CD4-positive, alpha-beta T cell treated with Interleukin-12 subunit alpha and Interleukin-12 subunit beta, for 1 hour (primary cell): ENCODE results near the gene CDK3.
A peak's percentile ranks its signal among the peaks of the same experiment; 100 is the strongest.
"Not testable (repeated sequence)": the region's sequence is repeated elsewhere in the genome, so short reads cannot be mapped to it uniquely, and the experiment has no call there.

ENCODE experiments used
- DNase-seq: peaks from one replicate; pipeline ENCODE4 v3.0.0-alpha.2; 2020

Gene CDK3

DNA sequence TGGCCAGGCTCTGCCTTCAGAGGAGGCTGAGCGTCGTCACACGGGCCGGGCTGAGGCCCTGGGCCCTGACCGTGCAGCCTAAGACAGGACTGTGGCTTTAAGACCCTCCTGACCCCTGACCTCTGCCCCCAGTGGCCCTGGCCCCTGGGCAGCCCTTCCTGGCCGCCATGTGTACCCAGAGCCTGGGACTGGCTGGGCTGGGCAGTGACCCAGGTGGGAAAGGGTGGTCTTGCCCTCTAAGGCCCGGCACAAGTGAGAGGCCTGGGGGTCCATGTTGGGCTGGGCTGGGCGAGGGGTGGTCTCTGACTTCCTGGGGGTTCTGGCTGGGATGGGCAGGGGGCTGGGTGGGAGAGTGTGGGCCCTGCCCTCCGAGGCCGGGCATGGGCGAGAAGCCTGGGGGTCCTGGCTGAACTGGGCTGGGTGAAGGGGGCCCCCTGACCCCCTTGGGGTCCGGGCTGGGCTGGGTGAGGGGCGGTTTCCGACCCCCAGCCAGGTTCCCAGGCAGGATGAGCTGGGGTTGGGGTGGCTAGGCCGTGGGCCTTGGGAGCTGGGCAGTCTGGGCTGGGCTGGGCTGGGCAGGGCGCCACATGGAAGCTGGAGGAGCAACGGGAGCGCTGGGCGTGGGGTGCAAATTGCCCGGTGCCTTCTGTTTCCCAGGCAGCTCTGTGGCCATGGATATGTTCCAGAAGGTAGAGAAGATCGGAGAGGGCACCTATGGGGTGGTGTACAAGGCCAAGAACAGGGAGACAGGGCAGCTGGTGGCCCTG is at the start of gene CDK3:
TSS of gene CDK3 (plus strand) at position 101 of the 767 bp plus-strand sequence. CDS start at position 672, 571 bp downstream.
- no peak for DNase-seq

DNA sequence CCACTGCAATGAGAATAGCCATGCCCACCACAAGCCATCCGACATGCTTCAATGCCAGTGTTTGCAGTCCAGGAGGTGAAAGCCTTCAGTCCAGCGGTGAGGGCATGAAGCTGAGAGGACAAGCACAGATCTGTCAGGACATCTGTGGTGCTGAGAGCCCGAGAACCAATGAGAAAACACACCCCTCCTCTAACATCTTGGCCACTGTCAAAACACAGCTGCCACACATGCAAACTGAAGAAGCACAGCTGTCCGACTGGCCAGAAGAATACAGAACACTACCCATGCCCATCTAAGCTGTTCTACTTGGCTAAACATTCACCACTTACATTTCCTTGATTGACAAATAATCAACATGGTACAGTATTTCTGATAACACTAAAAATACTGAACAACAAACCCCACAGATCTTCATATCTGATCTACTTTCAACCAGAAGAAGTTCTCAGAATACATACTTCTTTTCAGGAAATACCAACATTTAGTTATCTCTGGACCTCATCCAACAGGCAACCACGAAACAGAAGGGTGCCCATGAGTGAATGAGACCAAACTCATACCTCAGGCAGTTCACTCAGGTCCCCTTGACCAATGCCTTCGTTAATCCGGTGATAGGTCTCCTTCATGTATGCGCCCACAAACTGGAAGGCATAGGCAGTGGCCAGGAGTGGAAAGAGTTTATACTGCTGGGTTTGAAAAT is 49.6 kb upstream of the CDK3 start:
- DNase-seq = no peak

DNA sequence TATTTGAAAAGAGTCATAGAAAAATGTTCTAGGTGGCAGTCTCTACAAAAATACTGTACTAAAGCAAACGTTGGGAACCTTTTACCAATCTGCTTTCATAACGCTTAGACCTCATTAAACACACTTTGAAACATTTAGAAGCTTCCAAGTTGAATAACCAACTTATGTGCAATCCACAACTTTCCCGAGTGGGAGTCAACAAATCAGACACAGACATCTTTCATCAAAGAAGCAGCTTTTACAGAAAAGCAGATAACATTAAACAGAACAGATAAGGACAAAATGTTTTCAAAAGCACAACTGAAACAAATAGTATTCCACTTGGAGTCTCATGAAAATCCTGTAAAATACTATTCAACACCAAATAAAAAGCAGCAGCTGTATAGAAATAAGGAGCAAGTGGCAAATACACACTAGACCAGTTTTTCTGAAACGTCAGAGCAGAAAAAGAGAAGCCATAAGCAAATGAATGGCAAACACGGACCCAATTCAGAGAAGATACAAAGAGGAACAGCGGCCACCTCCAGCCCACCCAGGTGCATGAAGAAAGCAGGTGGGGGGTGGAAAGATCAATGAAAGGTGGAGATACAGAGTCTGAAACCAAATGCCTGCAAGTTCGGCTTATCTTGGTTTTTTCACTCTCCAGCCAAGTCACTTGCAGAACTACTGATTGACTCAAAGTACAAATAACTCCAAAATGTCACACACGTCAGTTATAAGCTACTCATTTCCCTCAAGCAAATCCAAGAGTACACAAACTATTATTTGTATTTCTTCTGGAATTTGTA is 41.4 kb upstream of the CDK3 start:
- no peak for DNase-seq

DNA sequence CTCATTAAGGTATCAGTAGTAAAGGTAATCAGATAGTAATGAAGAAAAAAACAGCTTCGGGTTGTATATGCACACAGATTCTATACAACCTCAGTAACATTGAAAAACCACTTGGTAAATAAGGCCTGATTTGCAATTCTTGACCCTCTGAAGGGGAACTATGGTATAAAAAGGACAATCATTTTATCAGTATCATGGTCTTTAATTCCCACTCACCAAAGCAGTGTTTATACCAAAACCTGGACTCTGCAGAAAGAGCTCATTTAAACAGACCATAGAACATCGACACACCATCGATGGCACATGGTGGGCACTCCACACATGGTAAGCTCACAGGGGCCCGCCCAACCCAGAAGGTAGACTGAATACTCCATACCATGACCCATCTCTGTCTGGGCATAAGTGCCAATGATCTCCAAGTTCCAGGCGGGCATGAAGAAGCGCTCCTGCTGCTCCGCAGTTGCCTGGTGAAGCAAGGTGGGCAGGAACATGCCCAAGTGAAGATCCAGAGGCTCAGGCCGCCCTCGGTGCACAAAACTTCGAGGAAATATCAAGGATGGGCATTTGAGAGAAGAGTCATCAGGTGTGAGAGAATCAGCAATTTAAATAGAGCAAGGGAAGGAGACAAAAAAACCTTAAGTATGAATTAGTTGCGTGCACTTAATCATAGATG is 40.7 kb upstream of the CDK3 start:
- DNase-seq = no peak

DNA sequence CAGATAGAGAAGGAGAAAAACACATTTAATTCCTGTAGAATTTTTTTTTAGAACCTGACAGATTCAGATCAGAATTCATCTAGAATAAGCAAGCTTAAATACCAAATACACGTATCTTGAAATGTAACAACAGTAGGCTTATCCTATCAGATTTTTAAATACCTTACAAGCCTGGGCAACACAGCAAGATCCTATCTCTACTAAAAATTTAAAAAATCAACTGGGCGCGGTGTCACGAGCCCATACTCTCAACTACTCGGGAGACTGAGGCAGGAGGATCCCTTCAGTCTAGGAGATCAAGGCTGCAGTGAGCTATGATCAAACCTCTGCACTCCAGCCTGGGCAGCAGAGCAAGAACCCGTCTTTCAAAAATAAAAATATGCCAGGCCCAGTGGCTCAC is 35.2 kb upstream of the CDK3 start:
- DNase-seq = no peak

DNA sequence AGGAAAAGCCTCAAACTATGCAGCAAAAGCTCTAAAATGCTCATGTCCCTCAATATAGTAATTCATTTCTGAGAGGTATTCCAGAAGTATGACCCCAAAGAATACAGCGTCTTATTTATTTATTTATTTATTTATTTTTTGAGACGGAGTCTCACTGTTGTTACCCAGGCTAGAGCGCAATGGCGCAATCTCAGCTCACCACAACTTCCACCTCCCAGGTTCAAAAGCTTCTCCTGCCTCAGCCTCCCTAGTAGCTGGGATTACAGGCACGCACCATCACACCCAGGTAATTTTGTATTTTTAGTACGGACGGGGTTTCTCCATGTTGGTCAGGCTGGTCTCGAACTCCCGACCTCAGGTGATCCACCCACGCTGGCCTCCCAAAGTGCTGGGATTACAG is 31.6 kb upstream of the CDK3 start:
- DNase-seq = not testable (repeated sequence)

DNA sequence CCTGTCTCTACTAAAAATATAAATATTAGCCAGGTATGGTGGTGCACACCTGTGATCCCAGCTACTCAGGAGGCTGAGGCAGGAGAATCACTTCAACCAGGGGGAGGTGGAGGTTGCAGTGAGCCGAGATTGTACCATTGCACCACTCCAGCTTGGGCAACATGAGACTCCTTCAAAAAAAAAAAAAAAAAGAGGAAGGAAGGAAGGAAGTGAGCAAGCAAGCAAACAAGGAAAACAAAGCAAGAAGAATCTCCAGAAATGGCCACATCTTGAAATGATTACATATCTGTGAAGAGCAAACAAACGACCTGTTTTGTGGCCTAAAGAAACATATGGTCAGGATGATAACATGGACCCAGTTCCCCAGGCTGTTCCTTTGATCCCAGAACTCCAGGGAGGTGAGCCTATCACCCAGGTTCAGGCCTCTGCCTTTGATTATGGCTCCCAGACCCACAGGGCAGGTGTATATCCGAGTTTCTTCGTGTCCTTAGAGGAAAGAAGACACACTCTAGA is 30.6 kb upstream of the CDK3 start:
- no peak for DNase-seq

DNA sequence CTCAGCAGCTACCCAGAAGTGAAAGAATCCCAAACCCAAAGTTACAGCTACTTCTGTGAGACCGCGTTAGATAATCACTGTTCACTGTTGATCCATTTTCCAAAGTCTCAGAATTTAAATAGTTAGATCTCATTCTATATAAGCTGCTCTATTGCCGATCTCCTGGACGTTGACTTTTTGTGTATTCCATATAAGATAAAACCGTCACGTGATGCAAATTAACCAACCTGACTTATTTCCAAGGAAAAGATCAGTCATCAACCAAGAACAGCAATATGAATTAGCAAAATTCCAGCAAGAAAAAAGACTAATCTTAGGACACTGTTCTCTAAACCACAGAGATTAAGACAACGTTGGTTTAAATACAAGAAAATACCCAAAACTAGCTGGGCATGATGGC is 30.0 kb upstream of the CDK3 start:
- no peak for DNase-seq

DNA sequence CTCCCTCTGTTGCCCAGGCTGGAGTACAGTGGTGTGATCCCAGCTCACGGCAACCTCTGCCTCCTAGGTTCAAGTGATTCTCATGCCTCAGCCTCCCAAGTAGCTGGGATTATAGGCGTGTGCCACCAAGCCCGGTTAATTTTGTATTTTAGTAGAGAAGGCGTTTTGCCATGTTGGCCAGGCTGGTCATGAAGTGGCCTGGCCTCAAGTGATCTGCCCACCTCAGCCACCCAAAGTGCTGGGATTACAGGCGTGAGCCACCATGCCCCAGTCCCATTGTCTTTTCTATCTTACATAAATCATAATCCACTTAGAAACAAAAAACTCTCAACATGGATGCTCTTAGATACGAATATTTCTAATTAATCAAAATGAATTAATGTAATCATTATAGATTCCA is 25.5 kb upstream of the CDK3 start:
- not testable (repeated sequence) for DNase-seq

DNA sequence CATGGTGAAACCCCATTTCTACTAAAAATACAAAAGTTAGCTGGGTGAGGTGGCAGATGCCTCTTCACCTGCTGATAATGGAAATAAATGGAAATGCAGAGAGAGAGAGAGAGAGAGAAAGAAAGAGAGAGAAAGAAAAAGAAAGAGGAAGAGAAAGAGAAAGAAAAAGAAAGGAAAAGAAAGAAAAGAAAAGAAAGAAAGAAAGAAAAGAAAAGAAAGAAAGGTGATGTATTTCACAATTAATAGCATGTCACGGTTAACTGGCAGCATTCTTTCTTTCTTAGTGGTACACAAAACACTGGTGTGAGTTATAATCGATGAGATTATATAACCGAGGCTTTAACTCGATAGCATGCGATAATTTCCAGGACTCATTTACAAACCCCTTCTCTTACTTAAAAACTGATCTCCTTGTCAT is 24.9 kb upstream of the CDK3 start:
- DNase-seq = no peak

DNA sequence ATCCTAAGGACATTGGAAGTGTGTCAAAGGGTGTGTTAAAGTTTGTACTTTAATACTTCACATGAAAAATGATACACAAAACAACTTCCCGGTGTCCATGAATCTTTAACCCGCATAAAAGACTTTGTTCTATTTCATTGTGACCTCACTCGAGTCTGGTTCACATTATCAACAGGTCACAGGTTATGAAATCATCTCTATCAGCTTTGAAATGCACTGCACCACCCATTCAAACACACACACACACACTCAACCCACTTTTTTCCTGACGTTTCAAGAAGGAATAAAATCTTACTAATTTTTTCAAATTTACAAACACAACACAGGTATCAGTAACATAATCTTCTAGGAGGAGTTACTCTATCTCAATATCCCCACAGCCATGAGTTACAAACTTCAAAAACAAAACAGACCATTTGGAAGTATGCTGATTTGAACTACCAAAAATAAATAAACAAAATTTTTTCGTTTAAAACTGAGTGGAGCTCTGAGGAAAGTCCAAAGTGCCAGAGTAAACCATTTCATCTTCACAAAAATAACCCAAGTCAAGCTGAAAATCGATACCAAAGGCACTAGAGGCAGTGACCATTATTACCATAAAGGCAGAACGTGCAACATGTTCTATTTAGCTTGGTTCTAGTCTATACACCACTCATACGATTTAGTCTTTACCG is 24.3 kb upstream of the CDK3 start:
- DNase-seq = no peak

DNA sequence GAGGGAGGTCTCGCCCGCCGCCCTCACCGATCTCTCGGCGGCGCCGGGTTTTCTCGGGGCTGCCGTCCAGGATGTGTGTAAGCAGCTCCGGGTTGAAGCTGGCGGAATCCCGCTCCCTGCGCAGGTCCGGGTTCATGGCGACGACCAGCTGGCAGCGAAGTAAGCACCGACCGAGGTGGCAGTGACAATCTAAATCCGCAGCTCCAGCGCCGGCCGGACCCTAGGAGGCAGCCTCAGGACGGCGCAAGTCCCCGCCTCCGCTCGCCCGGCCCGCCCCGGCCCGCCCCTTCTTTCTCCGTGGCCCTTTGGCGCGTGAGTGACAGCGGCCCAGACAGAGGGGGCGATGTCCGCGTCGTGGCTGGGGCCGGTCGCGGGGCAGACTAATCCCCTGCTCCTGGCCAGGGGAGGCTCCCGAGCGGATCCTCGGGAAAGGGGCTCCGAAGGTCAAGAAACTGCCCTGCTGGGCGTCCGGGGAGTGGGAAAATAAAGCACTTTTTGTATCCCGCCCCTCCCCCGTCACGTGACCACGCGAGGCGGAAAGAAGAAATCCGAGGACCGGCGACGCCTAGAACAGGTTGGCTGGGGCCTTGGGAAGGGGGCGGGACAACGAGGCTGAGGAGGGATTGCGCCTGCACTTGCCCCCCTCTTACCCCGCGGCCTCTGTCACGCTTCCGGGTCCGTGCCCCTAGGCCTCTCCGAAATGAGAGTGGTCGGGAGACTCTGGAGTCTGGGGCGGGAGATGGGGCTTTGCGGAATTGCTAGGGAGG is 21.5 kb upstream of the CDK3 start, which contains the start of the genes ACOX1 and TEN1:
TSS of gene ACOX1 (minus strand) at position 229 of the 767 bp plus-strand sequence. CDS start at position 136, 93 bp downstream.
TSS of gene TEN1 (plus strand) at position 303 of the 767 bp plus-strand sequence. CDS start 6,953 bp downstream, outside the sequence.
- peak; percentile 95 for DNase-seq

DNA sequence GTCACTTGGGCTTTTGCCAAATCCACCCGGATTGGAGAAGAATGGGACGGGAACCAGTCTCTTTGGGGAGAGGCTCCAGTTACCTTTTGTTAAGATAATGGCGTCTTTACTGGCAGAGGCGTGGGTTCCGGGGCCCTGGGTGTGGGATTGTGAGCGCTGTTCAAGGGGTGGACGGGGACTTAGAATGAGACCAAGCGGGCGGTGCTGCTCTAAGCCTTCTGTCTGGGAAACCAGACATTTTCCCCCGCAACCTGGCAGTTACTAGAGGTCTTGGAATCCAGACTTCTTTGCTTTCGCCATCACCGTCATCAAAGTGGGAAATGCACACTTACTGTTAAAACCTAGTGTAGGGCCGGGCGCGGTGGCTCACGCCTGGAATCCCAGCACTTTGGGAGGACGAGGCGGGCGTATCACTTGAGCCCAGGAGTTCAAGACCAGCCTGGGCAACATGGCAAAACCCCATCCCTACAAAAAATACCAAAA is 20.9 kb upstream of the CDK3 start:
- DNase-seq = no peak

DNA sequence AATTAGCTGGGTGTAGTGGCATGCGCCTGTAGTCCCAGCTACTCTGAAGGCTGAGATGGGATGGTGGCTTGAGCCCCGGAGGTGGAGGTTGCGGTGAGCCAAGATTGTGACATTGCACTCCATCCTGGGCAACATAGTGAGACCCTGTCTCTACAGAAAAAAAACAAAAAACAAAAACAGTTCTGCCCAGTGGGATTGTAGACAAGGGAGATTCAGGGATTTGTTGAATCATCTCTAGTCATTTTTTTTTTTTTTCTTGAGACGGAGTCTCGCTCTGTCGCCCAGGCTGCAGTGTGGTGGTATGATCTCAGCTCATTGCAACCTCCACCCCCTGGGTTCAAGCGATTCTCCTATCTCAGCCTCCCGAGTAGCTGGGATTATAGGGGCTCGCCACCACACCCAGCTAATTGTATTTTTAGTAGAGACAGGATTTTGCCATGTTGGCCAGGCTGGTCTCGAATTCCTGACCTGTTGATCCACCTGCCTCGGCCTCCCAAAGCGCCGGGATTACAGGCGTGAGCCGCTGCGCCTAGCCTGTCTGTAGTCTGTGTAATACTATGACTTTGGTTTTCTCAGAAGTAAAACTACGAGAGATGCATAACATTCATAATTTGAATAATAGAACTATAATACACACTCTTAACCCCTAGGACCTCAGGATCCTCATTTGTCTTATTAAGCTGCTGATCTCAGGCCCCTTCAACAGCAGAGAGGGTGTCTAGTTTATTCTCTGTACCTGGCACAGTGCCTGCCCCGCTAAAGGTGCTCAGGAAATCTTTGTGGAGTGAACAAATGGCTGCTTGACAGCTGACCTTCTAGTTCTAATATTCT is 20.3 kb upstream of the CDK3 start:
- DNase-seq = no peak

DNA sequence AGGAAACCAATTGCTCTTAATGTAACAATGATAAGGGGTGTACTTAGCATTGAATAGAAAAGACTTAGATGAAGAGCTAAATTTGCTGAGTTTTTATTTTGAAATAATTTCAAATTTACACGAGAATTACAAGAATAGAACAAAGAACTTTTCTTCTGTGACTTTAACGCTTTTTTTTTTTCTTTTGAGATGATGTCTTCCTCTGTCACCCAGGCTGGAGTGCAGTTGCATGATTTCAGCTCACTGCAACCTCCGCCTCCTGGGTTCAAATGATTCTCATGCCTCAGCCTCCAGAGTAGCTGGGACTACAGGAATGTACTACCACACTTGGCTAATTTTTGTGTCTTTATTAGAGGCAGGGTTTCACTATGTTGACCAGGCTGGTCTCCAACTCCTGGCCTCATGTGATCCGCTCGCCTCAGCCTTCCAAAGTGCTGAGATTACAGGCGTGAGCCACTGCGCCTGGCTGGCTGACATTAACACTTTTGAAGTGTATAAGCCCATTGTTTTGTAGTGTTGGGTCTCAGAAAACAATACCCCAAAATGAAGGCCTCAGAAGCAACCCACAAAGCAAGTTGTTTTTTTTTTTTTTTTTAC is 19.5 kb upstream of the CDK3 start:
- DNase-seq = no peak

DNA sequence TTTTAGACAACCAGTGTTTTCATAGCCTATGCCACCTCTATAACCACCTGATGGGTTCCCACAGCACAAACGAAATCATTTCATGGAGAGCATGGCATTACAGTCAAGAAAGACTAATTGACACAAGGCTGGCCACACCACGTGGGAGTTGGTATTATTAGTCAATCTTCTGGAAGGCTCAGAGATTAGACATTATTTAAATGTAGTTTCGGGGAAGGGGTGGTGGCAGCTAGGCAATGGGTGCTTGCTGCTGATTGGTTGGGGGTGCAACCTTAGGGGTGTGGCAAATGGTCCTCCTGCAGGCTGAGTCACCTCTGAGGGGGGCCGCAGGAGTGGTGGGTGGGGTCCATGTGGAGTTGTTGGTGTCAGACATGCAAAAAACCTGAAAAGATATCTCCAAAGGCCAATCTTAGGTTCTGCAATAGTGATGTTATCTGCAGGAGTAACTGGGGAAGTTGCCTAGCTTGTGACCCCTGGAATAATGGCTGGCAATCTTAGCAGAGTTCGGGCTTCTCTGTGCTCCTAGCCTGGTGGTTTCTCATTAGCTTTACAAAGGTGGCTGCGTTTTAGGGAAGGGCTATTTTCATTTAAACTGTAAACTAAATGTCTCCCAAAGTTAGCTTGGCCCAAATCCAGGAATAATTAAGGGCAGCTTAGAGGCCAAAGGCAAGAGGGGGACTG is 17.0 kb upstream of the CDK3 start:
- no peak for DNase-seq

DNA sequence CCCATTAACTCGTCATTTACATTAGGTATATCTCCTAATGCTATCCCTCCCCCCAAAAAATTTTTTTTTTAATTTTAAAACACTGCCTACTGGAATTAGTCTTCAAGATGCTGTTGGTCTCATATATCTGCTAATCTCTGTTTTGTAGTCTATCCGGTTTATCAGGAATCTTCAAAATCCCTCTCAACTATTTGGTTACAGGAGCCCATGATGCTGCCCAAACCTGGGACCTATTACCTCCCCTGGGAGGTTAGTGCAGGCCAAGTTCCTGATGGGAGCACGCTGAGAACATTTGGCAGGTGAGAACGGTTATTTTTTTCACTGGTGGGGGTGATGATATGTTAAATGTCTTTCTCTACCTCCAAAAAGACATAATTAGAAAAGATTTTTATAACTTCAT is 14.7 kb upstream of the CDK3 start:
- no peak for DNase-seq

DNA sequence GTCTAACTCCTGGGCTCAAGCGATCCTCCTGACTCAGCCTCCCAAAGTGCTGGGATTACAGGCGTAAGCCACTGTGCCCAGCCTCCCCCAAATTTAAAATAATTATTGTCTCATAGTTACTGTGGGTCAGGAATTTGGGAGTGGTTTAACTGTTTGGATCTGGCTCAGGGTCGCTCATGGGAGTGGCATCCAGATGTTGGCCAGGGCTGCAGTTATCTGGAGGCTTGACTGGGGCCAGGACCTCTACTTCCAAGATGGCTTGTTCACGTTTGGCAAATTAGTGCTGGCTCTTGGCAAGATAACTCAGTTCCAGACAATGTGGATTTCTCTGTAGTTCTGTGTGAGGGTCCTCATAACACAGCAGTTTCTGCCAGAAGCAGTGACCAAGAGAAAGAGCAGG is 13.6 kb upstream of the CDK3 start:
- no peak for DNase-seq

DNA sequence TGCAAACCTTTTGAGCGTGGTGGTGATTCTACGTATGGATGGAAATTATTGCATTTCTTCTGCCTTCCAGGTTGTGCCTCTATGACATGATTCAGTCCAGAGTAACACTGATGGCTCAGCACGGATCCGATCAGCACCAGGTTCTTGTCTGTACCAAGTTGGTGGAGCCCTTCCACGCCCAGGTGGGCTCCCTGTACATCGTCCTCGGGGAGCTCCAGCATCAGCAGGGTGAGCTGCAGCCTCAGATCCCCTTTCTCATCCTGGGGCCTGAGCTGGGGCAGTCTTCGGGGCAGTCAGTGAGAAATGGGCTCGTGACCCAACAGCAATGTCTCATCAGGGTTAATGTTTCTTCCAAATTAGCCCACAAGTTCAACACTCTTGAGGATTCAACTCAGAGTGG is 9.3 kb upstream of the CDK3 start:
- DNase-seq = no peak
